DND-41 (cell line): ENCODE data around the gene HDAC4.

Experiments
- ATAC-seq: fragments of 200-7000 bp; cut with Tn5 transposase; 3 replicates; pipeline ENCODE4 v1.9.1; 2021; ENCODE audit warnings: low read depth; ENCODE audit not compliant: insufficient read depth
- DNase-seq: peaks from one replicate; pipeline ENCODE4 v3.0.0-alpha.2; 2020
- H2AFZ ChIP-seq: 2 replicates; pipeline ENCODE4 v1.6.0; 2012; ENCODE audit warnings: low read depth, low read length
- H3K27ac ChIP-seq: 2 replicates; pipeline ENCODE4 v1.5.1; 2012; ENCODE audit warnings: low read length, inconsistent platforms
- H3K27me3 ChIP-seq: fragments of 200-600 bp; sonication (generic); 2 replicates; pipeline ENCODE4 v1.6.0; 2012; ENCODE audit warnings: low read length, mild to moderate bottlenecking, inconsistent platforms; ENCODE audit not compliant: insufficient read depth, poor library complexity
- H3K36me3 ChIP-seq: 2 replicates; pipeline ENCODE4 v1.5.1; 2012; ENCODE audit warnings: low read length, inconsistent platforms; ENCODE audit not compliant: insufficient read depth
- H3K4me1 ChIP-seq: 2 replicates; pipeline ENCODE4 v1.5.1; 2012; ENCODE audit warnings: mild to moderate bottlenecking, low read length; ENCODE audit not compliant: insufficient read depth
- H3K4me2 ChIP-seq: 2 replicates; pipeline ENCODE4 v1.6.0; 2012; ENCODE audit warnings: mild to moderate bottlenecking, moderate library complexity, low read length, inconsistent platforms; ENCODE audit not compliant: insufficient read depth
- H3K4me3 ChIP-seq, 2 experiments: fragments of 200-600 bp in 1 of 2; shearing (Covaris generic) in 1 of 2; 2 replicates each; pipeline ENCODE4 v1.5.1; 2012 to 2016; ENCODE audit warnings: inconsistent platforms in 2 of 2, low read length in 2 of 2, mild to moderate bottlenecking in 2 of 2, low read depth in 1 of 2, moderate library complexity in 1 of 2
- H3K79me2 ChIP-seq: 2 replicates; pipeline ENCODE4 v1.6.0; 2012; ENCODE audit warnings: low read length, inconsistent platforms; ENCODE audit not compliant: insufficient read depth
- H3K9ac ChIP-seq: 2 replicates; pipeline ENCODE4 v1.6.0; 2012; ENCODE audit warnings: low read depth, mild to moderate bottlenecking, inconsistent platforms, low read length, moderate library complexity
- H3K9me3 ChIP-seq: 2 replicates; pipeline ENCODE4 v1.5.1; 2012; ENCODE audit warnings: low read length, moderate library complexity, mild to moderate bottlenecking, inconsistent platforms; ENCODE audit not compliant: insufficient read depth, severe bottlenecking
- H4K20me1 ChIP-seq: 2 replicates; pipeline ENCODE4 v1.6.0; 2012; ENCODE audit warnings: low read length; ENCODE audit not compliant: insufficient read depth
- CTCF ChIP-seq: IDR thresholded peaks from 2 replicates; pipeline ENCODE4 v1.5.1; 2012; ENCODE audit warnings: borderline replicate concordance, low read length, moderate library complexity, mild to moderate bottlenecking; ENCODE audit not compliant: poor library complexity, severe bottlenecking; ENCODE audit errors: extremely low read depth
- EZH2 ChIP-seq: IDR thresholded peaks from 3 replicates; pipeline ENCODE4 v1.6.1; 2012; ENCODE audit warnings: borderline replicate concordance, low read depth, mild to moderate bottlenecking, moderate library complexity, low read length, inconsistent platforms; ENCODE audit not compliant: severe bottlenecking

Gene HDAC4

GRCh38 chr2:239346676-239347075 lies 54.1 kb downstream of the HDAC4 start:
- Histone ChIP-seq H3K36me3 (peaks cover 91% of the 10 kb centered on the region), H4K20me1 (peaks cover 72% of the 10 kb centered on the region), H2AFZ (no peak overlapping the region), H3K79me2 (peaks cover 100% of the 10 kb centered on the region), H3K9me3 (no peaks in the 10 kb centered on the region), H3K4me1 (peaks cover 67% of the 10 kb centered on the region), H3K4me2 (no peak overlapping the region), H3K27ac (peak overlapping the region; percentile 62), H3K4me3 (no peak overlapping the region), H3K9ac (no peak overlapping the region), H3K27me3 (no peaks in the 10 kb centered on the region)
- no peak for DNase-seq
- ATAC-seq: no peak
- TF ChIP-seq CTCF (no peak), EZH2 (no peak)

- Histone ChIP-seq H3K4me1 (peaks cover 81% of the 10 kb centered on the region), H3K9ac (no peak overlapping the region), H3K9me3 (no peaks in the 10 kb centered on the region), H4K20me1 (peaks cover 82% of the 10 kb centered on the region), H2AFZ (no peak overlapping the region), H3K4me2 (no peak overlapping the region), H3K79me2 (peaks cover 100% of the 10 kb centered on the region), H3K27me3 (no peaks in the 10 kb centered on the region), H3K4me3 (no peak overlapping the region), H3K36me3 (peaks cover 92% of the 10 kb centered on the region), H3K27ac (peak overlapping the region; percentile 62)
- TF ChIP-seq EZH2 (no peak), CTCF (no peak)
- ATAC-seq (no peak), DNase-seq (peak; percentile 3)
Measured at GRCh38 chr2:239345251-239345650, 55.6 kb downstream of the HDAC4 start.

GRCh38 chr2:239344857-239345216 lies 56.0 kb downstream of the HDAC4 start:
- DNase-seq: peak; percentile 43

More at GRCh38 chr2:239344857-239345216, 56.0 kb downstream of the HDAC4 start:
- Histone ChIP-seq H3K9me3 (no peaks in the 10 kb centered on the region), H3K4me1 (peaks cover 86% of the 10 kb centered on the region), H3K27ac (peak overlapping the region; percentile 62), H3K27me3 (no peaks in the 10 kb centered on the region), H2AFZ (no peak overlapping the region), H3K4me2 (no peak overlapping the region), H4K20me1 (peaks cover 86% of the 10 kb centered on the region), H3K79me2 (peaks cover 100% of the 10 kb centered on the region), H3K36me3 (peaks cover 94% of the 10 kb centered on the region), H3K9ac (no peak overlapping the region), H3K4me3 (no peak overlapping the region)
- TF ChIP-seq EZH2: no peak
- no peak for TF ChIP-seq CTCF
- ATAC-seq: no peak
